Activated B cell treated with CpG ODN at 0.5 μM for 24 hours (primary cell): ENCODE measurements around the gene CEACAM3. TPM values are rescaled to one million over a fixed set of nuclear protein-coding genes. Genes with fewer than 3 reads are reported as not detected.
"Not testable (repeated sequence)": the region's sequence is repeated elsewhere in the genome, so short reads cannot be mapped to it uniquely, and the experiment has no call there.

Experiments
- ATAC-seq: fragments of 200-7000 bp; cut with Tn5 transposase; one replicate; pipeline ENCODE4 v1.10.0; 2021; ENCODE audit warnings: low read depth, mild to moderate bottlenecking, moderate library complexity
- CTCF ChIA-PET: fragments of 350-600 bp; sonication (Branson Sonifier 250); formaldehyde crosslinking; loops from one replicate; lab custom pipeline; 2021; ENCODE audit warnings: antibody characterized with exemption; lab: Charles Lee
- POLR2A ChIA-PET: fragments of 350-600 bp; sonication (Branson Sonifier 250); formaldehyde crosslinking; loops from one replicate; lab custom pipeline; 2021; ENCODE audit warnings: antibody characterized with exemption; lab: Charles Lee
- DNase-seq: peaks from one replicate; pipeline ENCODE4 v3.0.0; 2022
- H3K27ac Mint-ChIP-seq: one replicate; pipeline ENCODE4 v1.8.0; 2020; ENCODE audit warnings: mixed read lengths
- H3K27me3 Mint-ChIP-seq: one replicate; pipeline ENCODE4 v1.8.0; 2021; ENCODE audit warnings: mixed read lengths
- H3K36me3 Mint-ChIP-seq: one replicate; pipeline ENCODE4 v1.8.0; 2021; ENCODE audit warnings: low read depth, mixed read lengths
- H3K4me1 Mint-ChIP-seq: one replicate; pipeline ENCODE4 v1.8.0; 2021; ENCODE audit warnings: mixed read lengths
- H3K4me3 Mint-ChIP-seq: one replicate; pipeline ENCODE4 v1.8.0; 2020; ENCODE audit warnings: mild to moderate bottlenecking, mixed read lengths
- H3K9me3 Mint-ChIP-seq: one replicate; pipeline ENCODE4 v1.8.0; 2020; ENCODE audit warnings: mixed read lengths
- CTCF ChIP-seq: fragments of 200-600 bp; IDR thresholded peaks from one replicate; pipeline ENCODE4 v1.8.0; 2022; ENCODE audit warnings: antibody characterized with exemption, mild to moderate bottlenecking
- intact Hi-C: fragments of 100-400 bp; cut with micrococcal nuclease; formaldehyde crosslinking; loops from one replicate; pipeline ENCODE4 v1.15.1; 2024
- total RNA-seq: library from RNA; stranded (reverse); gene quantifications from 2 replicates; pipeline ENCODE4 v1.2.3, GENCODE V29; 2022

Gene CEACAM3
- total RNA-seq: not detected in 2 replicates

GRCh38 chr19:41796362-41796761 is at the start of gene CEACAM3:
TSS of gene CEACAM3 (plus strand) at chr19:41796587. CDS start at chr19:41796678, 91 bp downstream.
- ChIA-PET CTCF (interaction anchor here (2.1 to 6.4 kb wide), 4 partner anchors 11 to 89 kb away, joined by 5 to 206 read pairs (median 18); no protein-coding TSS in a partner anchor), POLR2A (no interaction called here)
- Mint-ChIP-seq H3K27ac (no peak within 1 kb of the TSS), H3K9me3 (no peaks in the 10 kb centered on the region), H3K4me3 (no peak within 1 kb of the TSS), H3K27me3 (peaks cover 13% of the 10 kb centered on the region), H3K4me1 (peaks cover 15% of the 10 kb centered on the region), H3K36me3 (no peaks in the 10 kb centered on the region)
- intact Hi-C loops: loop anchor here (2.0 kb wide), 1 partner anchor 14 kb away; no protein-coding TSS in a partner anchor
- DNase-seq (no peak), ATAC-seq (no peak)
- TF ChIP-seq CTCF: no peak

- peak; percentile 47 for ATAC-seq
- POLR2A ChIA-PET: no interaction called here
- Mint-ChIP-seq H3K9me3 (no peaks in the 10 kb centered on the region), H3K4me1 (peaks cover 17% of the 10 kb centered on the region), H3K27me3 (peaks cover 35% of the 10 kb centered on the region), H3K36me3 (no peaks in the 10 kb centered on the region), H3K27ac (no peak overlapping the region), H3K4me3 (no peak overlapping the region)
- CTCF ChIA-PET: interaction anchor here (1.0 to 1.5 kb wide), 3 partner anchors 40 to 105 kb away, joined by 3 to 4 read pairs (median 4); no protein-coding TSS in a partner anchor
- TF ChIP-seq CTCF: no peak
- DNase-seq: no peak
- intact Hi-C loops: loop anchor here (1.0 to 5.0 kb wide), 2 partner anchors 39 to 104 kb away; no protein-coding TSS in a partner anchor
These were observed 49.7 kb upstream of the CEACAM3 start for GRCh38 chr19:41746593-41747227.

- H3K27ac Mint-ChIP-seq: no peak overlapping the region
- ChIA-PET CTCF (no interaction called here), POLR2A (no interaction called here)
- H3K4me3 Mint-ChIP-seq: no peak overlapping the region
- no peak for TF ChIP-seq CTCF
- H3K4me1 Mint-ChIP-seq: peaks cover 17% of the 10 kb centered on the region
- DNase-seq (no peak), ATAC-seq (no peak)
- intact Hi-C loops: loop anchor here (5.0 kb wide), 1 partner anchor 106 kb away; no protein-coding TSS in a partner anchor
- H3K36me3 Mint-ChIP-seq: no peaks in the 10 kb centered on the region
- no peaks in the 10 kb centered on the region for H3K9me3 Mint-ChIP-seq
- H3K27me3 Mint-ChIP-seq: peaks cover 35% of the 10 kb centered on the region
These were observed 48.4 kb upstream of the CEACAM3 start for GRCh38 chr19:41748012-41748411.

- not testable (repeated sequence) for H3K4me3 Mint-ChIP-seq
These were observed 45.9 kb upstream of the CEACAM3 start for GRCh38 chr19:41750248-41751134.

GRCh38 chr19:41753159-41753558 is 43.2 kb upstream of the CEACAM3 start:
- ChIA-PET CTCF (interaction anchor here (0.6 to 4.0 kb wide), 23 partner anchors 11 to 737 kb away, joined by 3 to 61 read pairs (median 4); no protein-coding TSS in a partner anchor), POLR2A (interaction anchor here (0.6 to 0.8 kb wide), 3 partner anchors 68 to 330 kb away, joined by 3 to 4 read pairs (median 4); no protein-coding TSS in a partner anchor)
- no peak overlapping the region for H3K4me3 Mint-ChIP-seq
- peak; percentile 67 for DNase-seq
- ATAC-seq: peak; percentile 49
- no peaks in the 10 kb centered on the region for H3K36me3 Mint-ChIP-seq
- peaks cover 18% of the 10 kb centered on the region for H3K27me3 Mint-ChIP-seq
- intact Hi-C loops: loop anchor here (1.0 kb wide), 2 partner anchors 32 to 68 kb away; no protein-coding TSS in a partner anchor
- H3K4me1 Mint-ChIP-seq: peaks cover 2% of the 10 kb centered on the region
- H3K27ac Mint-ChIP-seq: no peak overlapping the region
- TF ChIP-seq CTCF: peak; percentile 16
- no peaks in the 10 kb centered on the region for H3K9me3 Mint-ChIP-seq

More at GRCh38 chr19:41750248-41751134, 45.9 kb upstream of the CEACAM3 start:
- DNase-seq, H3K4me1 Mint-ChIP-seq, POLR2A ChIA-PET, ATAC-seq, H3K9me3 Mint-ChIP-seq, intact Hi-C loops, H3K27ac Mint-ChIP-seq, H3K36me3 Mint-ChIP-seq: not testable (repeated sequence)
- CTCF ChIA-PET: interaction anchor here (3.7 to 4.0 kb wide), 2 partner anchors 34 to 45 kb away, joined by 21 to 61 read pairs; no protein-coding TSS in a partner anchor
- peaks cover 30% of the 10 kb centered on the region for H3K27me3 Mint-ChIP-seq
